HG02973 (cell line): ENCODE measurements around the gene LMAN2.

Experiments
- ATAC-seq: cut with Tn5 transposase; IDR thresholded peaks from one replicate; pipeline ENCODE4 v1.9.1; 2021; ENCODE audit warnings: moderate library complexity; ENCODE audit not compliant: unreplicated experiment

LMAN2 gene

DNA sequence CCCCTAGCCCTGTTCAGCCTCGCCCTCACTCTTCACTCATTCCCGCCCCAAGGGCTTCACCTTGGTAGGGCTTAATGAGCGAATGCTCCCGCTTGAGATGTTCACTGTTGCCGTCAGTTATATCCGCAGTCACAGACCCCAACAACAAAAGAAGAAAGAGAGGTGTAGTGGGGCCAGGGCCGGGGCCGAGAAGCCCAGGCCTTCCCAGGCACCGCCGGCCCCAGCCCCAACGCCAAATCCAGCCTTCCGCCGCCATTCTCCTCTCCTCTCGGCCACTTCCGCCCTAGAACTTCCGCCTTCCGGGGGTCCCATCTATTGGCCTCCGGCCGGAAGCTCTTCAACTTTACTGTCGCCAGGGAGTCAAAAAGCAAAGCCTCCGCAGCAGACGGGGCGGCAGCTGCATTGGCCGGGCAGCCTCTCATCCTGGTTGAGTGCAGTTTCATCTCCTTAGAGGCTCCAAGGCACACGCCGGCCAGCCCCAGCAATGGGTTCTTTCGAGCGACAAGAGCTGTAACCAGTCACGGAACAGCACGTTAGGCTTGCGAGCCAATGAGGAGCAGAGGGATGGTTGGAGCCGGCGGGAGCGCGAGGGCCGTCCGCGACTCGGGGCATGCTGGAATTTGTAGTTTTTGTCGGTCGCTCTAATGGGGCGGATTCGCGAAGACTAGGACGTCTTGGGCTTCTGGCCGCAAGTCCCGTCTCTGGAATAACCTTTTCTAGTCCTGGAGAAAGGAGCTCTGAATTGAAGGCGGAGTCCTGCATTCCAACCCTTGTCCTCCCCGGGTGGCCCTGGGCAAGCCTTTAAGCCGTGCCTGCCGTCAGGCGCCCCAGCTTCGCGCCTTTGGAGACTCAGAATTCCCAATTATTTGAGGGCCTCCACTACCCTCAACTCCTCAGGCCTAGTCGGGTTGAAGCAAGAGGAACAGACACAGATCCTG lies at the start of gene LMAN2:
TSS of gene LMAN2 (minus strand) at position 277 of the 938 bp plus-strand sequence. CDS start at position 256, 21 bp downstream.
- ATAC-seq: peak; percentile 82

GRCh38 chr5:177399997-177400868 lies 48.8 kb upstream of the LMAN2 start, which contains the start of gene PFN3:
Gene PFN3, minus strand, starts transcription at chr5:177400661. Its CDS starts 85 bp downstream, at chr5:177400576.
- ATAC-seq: no peak

DNA sequence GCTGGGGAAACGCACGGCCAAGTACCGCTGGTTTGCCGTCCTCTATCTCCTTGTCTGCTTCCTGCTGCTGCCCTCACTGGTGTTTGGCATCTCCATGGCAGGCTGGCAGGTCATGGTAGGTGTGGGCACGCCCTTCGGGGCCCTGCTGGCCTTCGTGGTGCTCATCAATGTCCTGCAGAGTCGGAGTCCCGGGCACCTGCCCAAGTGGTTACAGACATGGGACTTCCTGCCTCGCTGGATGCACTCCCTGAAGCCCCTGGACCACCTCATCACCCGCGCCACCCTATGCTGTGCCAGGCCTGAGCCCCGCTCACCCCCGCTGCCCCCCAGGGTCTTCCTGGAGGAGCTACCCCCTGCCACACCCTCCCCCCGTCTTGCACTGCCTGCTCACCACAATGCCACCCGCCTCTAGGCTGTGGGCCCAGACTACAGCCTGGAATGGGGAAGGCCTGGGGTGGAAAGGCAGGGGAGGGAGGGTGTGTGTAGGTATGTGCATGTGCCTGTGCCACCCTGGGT lies 46.5 kb upstream of the LMAN2 start:
- no peak for ATAC-seq

DNA sequence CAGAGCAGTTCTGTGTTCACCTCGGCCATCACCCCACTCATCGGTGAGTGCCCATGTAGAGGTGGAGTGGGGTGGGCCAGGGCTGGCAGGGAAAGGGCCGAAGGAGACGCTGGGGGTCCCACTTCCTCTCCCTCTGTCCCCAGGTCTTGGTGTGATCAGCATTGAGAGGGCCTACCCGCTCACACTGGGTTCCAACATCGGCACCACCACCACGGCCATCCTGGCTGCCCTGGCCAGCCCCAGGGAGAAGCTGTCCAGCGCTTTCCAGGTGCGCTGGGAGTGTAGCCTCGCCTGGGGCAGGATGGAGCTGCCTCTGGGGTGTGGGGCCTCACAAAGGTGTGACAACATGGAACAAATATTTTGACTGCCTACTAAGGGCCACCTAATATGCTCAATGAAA lies 45.3 kb upstream of the LMAN2 start:
- ATAC-seq: no peak

GRCh38 chr5:177396078-177396477 lies 44.6 kb upstream of the LMAN2 start:
- no peak for ATAC-seq

DNA sequence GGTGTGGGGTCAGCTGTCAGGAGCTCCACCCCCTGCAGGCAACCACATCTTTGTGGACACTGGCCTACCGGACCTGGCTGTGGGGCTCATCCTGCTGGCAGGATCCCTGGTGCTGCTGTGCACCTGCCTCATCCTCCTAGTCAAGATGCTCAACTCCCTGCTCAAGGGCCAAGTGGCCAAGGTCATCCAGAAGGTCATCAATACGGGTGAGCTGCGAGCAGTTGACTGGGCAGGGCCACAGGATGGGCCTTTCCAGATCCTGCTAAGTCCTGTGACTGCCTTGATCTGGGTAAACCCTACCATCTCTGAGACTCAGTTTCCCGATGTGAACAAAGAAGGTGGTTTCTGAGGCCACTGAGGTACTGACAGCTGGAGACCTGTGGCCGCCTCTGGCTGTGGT lies 42.5 kb upstream of the LMAN2 start:
- ATAC-seq: no peak

GRCh38 chr5:177393206-177393765 lies 41.8 kb upstream of the LMAN2 start:
- ATAC-seq: no peak

DNA sequence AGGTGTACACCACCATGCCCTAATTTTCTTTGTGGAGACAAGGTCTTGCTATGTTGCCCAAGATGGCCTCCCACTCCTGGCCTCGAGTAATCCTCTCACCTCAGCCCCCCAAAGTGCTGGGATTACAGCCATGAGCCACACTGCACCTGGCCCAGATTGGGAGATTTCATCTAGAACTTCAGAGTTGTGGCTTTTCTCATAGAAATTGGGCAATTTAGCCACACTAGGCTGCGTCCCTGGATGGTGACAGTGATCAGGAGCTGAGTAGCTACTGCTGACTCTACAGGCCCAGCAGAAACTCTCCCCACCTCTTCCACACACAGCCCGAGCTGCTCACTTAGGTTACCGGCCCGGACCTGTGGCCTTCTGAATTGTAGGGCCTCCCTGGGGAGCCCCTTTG lies 41.3 kb upstream of the LMAN2 start:
- ATAC-seq: no peak

DNA sequence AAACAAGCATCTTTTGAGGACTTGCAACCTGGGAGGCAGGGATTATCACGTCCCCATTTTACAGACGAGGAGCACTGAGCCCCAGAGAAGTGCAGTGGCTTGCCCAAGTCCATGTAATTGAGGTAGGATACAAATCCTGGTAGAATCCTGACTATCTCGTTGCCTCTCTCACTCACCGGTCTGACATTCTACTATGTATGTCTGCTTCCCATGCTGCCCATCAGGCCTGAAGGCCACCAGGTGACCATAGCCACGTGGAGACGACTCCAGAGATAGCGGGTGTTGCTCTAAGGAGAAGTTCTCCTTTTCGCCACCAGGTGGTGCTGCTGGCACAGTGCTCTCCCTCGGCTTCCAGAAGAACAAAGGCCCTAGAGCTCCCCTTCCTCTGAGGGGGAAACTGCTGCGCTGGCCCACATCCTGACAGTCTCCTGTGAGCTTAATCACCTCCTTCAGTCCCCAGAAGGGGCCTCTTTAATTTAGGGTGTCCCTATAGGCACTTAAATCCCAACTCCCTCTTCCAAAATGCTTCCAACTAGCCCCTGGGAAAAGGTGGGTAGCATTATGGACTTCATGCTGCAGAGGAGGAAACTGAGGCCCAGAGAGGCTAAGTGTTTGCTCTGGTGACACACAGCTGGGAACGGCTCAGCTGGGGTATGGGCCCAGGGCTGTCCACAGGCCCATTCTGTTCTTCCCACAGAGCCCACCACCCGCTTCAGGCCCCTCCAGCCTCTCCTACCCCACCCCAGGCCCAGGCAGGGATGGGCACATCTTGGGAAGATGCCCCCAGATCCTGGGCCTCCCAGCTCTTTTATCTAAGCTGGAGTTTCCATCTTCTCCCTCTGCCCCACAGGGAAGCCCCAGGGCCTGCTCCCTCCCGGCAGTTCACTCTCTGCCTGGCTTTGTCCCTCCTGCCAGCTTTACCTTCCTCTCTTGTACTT lies 39.2 kb upstream of the LMAN2 start:
- ATAC-seq: peak; percentile 59

- ATAC-seq: no peak
These were observed 38.0 kb upstream of the LMAN2 start for GRCh38 chr5:177389241-177390169.

DNA sequence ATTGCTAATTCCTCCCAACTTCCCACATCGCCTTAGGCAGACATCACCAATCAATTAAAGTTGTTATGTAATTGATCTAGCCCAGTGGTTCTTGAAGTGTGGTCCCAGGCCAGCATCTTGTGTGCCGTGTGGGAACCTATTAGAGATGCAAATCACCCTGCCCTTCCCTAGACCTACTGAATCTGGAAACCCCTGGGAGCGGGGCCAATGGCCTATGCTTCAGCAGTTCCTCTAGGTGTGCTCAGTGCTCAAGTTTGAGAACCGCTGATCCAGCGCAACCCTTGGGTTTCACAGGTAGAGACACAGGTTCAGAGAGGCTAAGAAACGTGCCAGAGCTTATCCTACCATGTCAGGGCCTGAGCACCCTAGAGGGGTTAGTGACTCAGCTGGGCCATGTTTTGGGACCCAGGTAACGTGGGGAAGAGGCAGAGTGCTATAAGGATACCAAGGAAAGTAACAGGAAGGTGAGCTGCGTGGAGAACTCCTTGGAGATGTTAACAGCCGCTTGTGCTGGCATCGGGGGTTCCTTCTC lies 37.1 kb upstream of the LMAN2 start:
- no peak for ATAC-seq

DNA sequence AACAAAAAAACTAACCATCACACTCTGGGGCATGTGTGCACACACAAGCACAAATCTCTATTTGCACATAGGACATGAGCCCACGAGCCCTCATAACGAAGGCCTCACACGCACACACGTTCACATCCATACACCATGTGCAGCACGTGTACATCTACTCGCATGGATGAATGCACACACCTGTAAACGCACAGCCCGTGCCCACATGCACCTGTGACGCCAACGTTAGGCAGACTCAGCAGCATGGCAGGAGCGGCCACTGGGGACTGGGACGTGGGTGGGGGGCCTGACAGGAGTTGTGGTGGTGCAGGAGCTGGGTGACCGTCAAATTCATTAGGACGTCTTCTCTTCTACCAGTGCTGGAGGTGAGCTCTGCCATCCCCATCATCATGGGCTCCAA lies 35.9 kb upstream of the LMAN2 start:
- ATAC-seq: no peak

DNA sequence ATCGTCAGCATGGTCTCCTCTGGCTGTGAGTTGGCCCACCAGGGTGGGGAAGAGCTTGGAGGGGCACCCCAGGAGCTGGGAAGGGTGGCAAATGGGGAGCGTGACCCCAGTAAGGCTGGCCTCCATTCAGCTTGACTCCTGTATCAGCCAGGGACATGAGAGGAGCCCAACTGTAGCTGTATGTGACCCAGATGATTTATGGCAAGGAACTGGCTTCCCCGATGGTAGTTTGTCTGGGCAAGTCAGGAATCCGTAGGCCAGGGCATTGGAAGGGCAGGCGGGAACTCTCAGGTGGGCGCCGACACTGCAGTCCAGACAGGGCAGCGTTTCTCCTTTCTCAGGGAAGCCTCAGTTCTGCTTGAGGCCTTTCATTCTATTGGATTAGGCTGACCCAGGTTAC lies 35.1 kb upstream of the LMAN2 start:
- ATAC-seq: no peak

- ATAC-seq: no peak
These were observed 34.3 kb upstream of the LMAN2 start for GRCh38 chr5:177385720-177386119.

DNA sequence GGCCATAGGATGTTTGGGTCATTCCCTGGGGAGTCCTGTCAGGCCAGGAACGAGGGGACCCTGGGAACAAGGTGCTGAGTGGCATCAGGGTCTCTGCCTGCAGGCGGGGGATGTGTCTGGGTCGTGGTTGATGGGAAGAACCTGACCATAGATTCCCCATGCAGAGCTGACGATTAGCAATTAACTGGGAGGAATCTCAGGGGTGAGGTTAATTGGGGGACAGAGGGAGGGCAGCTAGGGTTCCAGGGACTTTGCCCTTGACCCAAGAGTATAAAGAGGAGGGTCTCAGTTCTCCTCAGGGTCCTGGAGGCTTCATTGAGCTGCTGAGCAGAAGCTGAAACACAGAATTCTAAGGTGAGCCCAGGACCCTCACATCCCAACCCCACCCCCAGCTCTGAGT lies 32.7 kb upstream of the LMAN2 start, which contains the start of gene SLC34A1:
TSS of gene SLC34A1 (plus strand) at position 301 of the 400 bp plus-strand sequence. CDS start 1,308 bp downstream, outside the sequence.
- ATAC-seq: no peak

GRCh38 chr5:177383181-177383580 lies 31.7 kb upstream of the LMAN2 start:
- no peak for ATAC-seq

- ATAC-seq: no peak
These were observed 31.1 kb upstream of the LMAN2 start for GRCh38 chr5:177382423-177383029.

- no peak for ATAC-seq
These were observed 29.3 kb upstream of the LMAN2 start for GRCh38 chr5:177380805-177381126.
